GM12865 (cell line): ENCODE results near the gene KIF18B.

Source experiments
- DNase-seq: peaks from one replicate; pipeline ENCODE4 v3.0.0; 2010; ENCODE audit warnings: low read depth
- H3K4me3 ChIP-seq: 2 replicates; pipeline ENCODE4 v1.5.1; 2011; ENCODE audit warnings: mild to moderate bottlenecking, low read depth, low read length, control low read depth
- CTCF ChIP-seq: IDR thresholded peaks from 2 replicates; pipeline ENCODE4 v1.5.1; 2011; ENCODE audit warnings: low read length, control low read depth, low read depth, inconsistent platforms; ENCODE audit not compliant: insufficient read depth; ENCODE audit errors: missing control alignments

The KIF18B gene

GRCh38 chr17:44924107-44924544, 23.4 kb downstream of the KIF18B start:
- TF ChIP-seq CTCF: no peak
- no peak overlapping the region for H3K4me3 ChIP-seq
- no peak for DNase-seq

DNA sequence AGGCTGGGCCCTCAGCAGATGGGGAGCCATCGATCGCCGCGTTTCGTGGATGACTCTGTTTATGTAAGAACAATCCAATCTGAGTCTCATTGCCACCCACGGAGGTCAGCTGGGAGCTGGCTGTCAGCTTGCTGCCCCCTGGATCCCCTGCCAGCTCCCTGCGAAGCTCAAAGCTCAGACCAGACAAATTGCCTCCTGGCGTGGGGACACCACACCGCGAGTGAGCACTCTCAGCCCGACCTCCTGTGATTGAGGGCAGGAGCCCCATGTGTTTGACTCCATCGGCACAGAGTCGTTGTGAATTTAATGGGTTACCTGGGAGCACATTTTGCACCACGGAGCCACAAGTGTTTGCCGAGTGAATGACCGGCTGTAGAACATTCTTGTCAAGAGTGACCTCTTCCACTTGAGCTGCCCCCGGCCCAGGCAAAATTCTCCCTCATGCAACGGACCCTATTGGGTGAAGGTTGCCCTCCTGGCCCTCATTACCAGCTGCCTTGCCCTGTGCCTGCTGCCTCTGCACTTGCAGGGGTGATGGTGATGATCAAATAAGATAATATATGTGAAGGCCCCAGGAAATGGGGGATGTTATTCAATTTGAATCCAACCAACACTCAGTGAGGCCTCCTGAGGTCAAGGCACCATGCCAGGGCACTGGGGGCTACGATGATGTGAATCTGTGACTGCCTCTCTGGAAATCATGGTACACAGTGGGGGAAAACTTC, 24.7 kb downstream of the KIF18B start:
- TF ChIP-seq CTCF: no peak
- no peak overlapping the region for H3K4me3 ChIP-seq
- no peak for DNase-seq

DNA sequence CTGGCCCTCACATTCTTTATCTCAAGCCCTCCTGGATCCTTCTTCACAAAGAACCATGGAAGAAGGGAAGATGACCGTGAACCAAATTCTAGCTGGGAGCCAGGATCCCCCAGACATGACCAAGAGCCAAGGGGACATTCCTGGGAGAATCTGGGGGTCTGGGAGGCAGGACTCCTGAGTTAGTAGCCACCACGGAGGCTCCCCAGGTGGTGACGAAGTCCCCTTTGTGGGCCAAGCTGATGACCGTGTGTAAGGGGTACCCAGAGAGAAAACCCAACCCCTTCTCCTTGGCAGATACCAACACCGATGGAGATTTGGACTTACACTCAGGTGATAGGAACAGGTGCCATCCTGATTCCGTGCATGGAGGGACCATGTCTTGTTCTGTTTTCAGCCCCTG, 25.4 kb downstream of the KIF18B start:
- no peak for DNase-seq
- no peak for TF ChIP-seq CTCF
- H3K4me3 ChIP-seq: no peak overlapping the region

DNA sequence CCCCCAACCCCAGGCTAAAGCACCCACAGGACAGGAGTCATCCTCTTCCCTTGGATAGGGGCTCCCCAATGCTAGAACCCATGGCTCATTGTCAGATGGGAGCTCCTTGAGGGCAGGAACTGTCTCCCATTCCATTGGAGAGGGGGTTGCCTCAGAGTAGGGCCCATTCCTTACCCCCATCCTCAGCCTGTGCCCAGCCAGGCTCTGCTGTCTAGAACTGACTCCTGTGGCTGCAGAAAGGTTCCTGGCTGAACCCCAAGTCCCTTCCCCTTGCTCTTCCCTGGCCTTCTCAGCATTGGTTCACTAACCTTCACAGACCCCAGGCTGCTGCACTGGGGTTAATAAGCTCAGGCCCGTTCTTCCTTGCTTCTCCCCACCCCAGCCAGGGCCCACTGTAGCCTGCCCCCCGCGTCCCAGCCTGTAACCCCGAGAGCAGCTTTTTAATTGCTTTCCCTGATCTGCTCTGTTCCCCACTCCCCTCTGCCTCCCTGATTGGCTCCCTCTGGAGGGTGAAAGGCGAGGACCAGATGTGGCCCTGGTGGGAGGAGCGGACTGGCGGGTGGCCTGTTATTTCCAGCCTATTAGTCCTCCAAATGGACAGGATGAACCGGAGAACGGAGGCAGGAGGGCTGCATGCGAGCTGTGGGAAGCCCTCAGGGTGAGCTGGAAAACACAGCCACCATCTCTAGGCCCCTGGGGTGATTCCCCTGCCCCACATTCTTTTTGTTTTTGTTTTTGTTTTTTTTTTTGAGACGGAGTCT, 26.3 kb downstream of the KIF18B start:
- no peak overlapping the region for H3K4me3 ChIP-seq
- DNase-seq: no peak
- no peak for TF ChIP-seq CTCF

DNA sequence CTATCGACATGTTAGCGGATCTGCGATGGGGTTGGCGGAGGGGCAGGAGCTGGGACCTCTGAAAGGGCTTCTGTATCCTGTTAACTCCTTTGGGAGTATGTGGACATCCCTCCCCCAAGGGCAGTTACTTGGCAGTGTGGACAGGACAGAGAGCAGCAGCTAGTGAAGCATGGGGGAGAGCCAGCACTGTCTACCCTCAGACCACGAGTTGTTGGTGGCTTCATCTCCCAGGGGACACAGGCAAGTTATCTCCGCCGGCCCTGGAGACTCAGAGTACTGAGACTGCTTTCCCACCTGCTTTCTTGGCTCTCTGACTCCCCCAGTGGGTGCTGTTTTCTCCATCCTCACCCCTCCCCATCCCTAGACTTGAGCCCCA, 27.0 kb downstream of the KIF18B start:
- no peak for TF ChIP-seq CTCF
- no peak overlapping the region for H3K4me3 ChIP-seq
- DNase-seq: peak; percentile 49

GRCh38 chr17:44919885-44920564, 27.5 kb downstream of the KIF18B start:
- DNase-seq: peak; percentile 89
- peak; percentile 82 for TF ChIP-seq CTCF
- H3K4me3 ChIP-seq: no peak overlapping the region
